ENCODE measurements around the gene PLAAT2.
"Not testable (repeated sequence)": the region's sequence is repeated elsewhere in the genome, so short reads cannot be mapped to it uniquely, and the experiment has no call there.

PLAAT2 gene

GRCh38 chr11:63574856-63575602 lies 11.8 kb upstream of the PLAAT2 start:
- no peak for DNase-seq

- DNase-seq: no peak
Measured at GRCh38 chr11:63573881-63574855, 11.0 kb upstream of the PLAAT2 start.

- DNase-seq: no peak
Measured at GRCh38 chr11:63572026-63572688, 9.0 kb upstream of the PLAAT2 start.

GRCh38 chr11:63569570-63569969 lies 6.4 kb upstream of the PLAAT2 start:
- DNase-seq: no peak

- peak; percentile 33 for DNase-seq
Measured at GRCh38 chr11:63567044-63567840, 4.1 kb upstream of the PLAAT2 start.

GRCh38 chr11:63564784-63565350 lies 1.7 kb upstream of the PLAAT2 start:
- DNase-seq: no peak

- no peak for DNase-seq
Measured at GRCh38 chr11:63564056-63564774, 1.0 kb upstream of the PLAAT2 start.

- DNase-seq: peak; percentile 26
Measured at GRCh38 chr11:63560506-63561180, 2.5 kb downstream of the PLAAT2 start.

- no peak for DNase-seq
Measured at GRCh38 chr11:63558459-63559157, 4.6 kb downstream of the PLAAT2 start.

GRCh38 chr11:63557570-63557969 lies 5.6 kb downstream of the PLAAT2 start:
- DNase-seq: no peak

GRCh38 chr11:63556404-63557013 lies 6.7 kb downstream of the PLAAT2 start:
- no peak for DNase-seq

- no peak for DNase-seq
Measured at GRCh38 chr11:63554877-63555223, 8.3 kb downstream of the PLAAT2 start.

- DNase-seq: no peak
Measured at GRCh38 chr11:63553759-63554158, 9.4 kb downstream of the PLAAT2 start.

GRCh38 chr11:63552921-63553320 lies 10.3 kb downstream of the PLAAT2 start:
- DNase-seq: no peak

- no peak for DNase-seq
Measured at GRCh38 chr11:63551889-63552266, 11.3 kb downstream of the PLAAT2 start.

- DNase-seq: no peak
Measured at GRCh38 chr11:63551091-63551888, 11.9 kb downstream of the PLAAT2 start.

GRCh38 chr11:63550156-63550700 lies 13.0 kb downstream of the PLAAT2 start:
- DNase-seq: not testable (repeated sequence)

GRCh38 chr11:63549411-63549810 lies 13.8 kb downstream of the PLAAT2 start:
- no peak for DNase-seq

- no peak for DNase-seq
Measured at GRCh38 chr11:63548178-63548577, 15.0 kb downstream of the PLAAT2 start.
